GM21786 (cell line): Measurements from ENCODE around the gene COPS7A.

Experiments
- ATAC-seq: cut with Tn5 transposase; IDR thresholded peaks from one replicate; pipeline ENCODE4 v1.9.1; 2021; ENCODE audit not compliant: unreplicated experiment

The COPS7A gene

GRCh38 chr12:6723607-6724408, at the start of gene COPS7A:
COPS7A (plus strand) TSS chr12:6724046; CDS start chr12:6724657, 611 bp downstream.
- ATAC-seq: peak; percentile 93

DNA sequence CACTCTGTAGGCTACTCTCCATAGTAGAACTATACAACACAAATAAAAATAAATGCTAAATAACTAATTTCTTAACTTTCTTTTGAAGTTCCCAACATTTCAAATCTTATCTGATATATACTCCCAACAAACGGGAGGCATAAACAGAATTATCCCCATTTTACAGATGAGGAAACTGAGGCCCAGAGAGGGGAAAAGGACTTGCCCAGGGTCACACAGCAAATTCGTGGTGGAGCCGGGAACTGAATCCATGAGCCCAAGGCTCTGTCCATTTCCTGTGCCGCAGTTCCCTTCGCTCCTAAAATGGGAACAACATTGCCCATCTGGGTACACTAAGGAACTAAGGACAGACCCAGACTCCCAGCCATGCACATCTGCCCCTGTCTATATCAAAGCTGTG, 46.9 kb upstream of the COPS7A start:
- ATAC-seq: no peak

DNA sequence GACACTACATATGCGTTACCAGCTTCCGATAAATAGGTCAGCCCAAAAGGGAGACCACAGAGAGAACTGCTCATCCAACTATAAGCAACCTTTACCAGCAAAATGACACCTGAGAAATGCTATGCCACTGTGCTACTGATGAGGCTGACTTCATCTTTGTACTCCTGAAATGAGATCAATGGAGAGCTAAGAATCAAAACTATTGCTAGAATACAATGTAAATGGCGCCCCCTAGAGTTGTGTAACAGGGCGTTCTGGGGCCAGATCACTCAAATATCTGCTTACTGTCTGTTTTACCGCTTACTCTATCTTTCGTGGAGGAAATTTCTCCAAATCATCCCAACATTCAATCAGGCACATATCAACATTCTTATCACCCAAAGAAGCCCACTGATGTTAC, 39.2 kb upstream of the COPS7A start:
- ATAC-seq: no peak

- no peak for ATAC-seq
Measured at GRCh38 chr12:6685814-6686213, 38.0 kb upstream of the COPS7A start.

- ATAC-seq: no peak
Measured at GRCh38 chr12:6688543-6688998, 35.3 kb upstream of the COPS7A start.

DNA sequence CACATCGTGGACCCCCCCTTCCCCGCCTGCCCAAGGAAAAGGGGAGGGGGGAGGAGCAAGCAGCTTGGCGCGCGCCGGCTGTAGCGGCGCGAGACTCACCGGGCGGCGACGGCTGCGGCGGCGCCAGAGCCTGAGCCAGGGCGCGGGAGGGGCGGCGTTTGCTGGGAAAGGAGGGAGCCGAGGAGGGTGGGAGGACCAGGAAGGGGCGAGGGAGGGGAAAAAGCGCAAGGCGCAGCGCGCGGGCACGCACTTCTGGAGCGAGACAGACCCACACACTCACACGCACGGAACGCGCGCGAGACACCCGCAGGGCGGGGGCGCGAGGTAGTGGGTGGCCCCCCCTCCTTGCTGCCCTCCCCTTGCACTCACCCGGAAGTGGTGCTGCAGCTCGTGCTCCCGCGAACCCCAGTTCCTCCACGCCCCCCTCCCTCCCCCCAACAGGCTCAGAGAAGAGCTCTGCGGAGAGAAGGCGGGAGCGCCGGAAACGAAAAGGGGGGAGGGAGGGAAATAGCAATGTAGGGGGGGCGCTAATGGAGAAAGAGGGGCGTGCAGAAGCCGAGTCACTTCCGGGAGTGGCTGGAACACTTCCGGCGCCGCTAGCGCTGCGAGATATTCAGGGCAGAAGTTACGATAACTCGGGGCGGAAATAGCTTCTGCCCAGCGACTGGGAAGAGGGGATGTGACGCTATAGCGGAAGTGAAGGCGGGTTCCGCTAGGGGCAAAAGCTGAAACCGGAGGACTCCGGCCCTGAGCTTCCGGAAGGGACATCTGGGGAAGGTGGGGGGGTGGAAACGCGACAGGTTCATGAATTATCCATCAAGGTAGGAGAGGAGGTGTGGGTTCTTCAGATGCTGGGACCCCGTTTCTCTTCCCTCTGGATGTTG, 34.6 kb upstream of the COPS7A start, which contains the start of gene ZNF384:
Gene ZNF384 (minus strand): TSS at position 377 of the 884 bp plus-strand sequence. CDS start 9,855 bp downstream, outside the sequence.
- ATAC-seq: peak; percentile 84

- no peak for ATAC-seq
Measured at GRCh38 chr12:6691473-6691872, 32.4 kb upstream of the COPS7A start.

DNA sequence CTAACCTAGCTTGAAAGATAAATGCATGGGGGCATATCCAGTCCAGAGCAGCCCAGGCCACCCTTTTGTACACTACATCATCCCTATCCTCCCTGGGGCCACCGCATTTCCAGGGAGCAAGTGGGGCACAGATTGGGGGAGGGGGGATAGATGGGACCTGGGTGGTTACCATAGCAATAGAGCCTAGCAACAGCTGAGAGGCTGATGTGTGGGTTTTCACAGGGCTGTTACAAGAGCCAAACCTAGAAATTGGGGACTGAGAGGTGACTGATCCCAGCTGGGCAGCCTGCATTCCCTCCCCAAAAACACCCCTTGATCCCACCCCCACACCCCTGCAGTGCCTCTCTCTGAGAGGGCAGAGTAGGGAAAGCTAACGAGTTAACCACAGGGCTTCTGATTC, 31.0 kb upstream of the COPS7A start:
- no peak for ATAC-seq

GRCh38 chr12:6693832-6694355, 30.0 kb upstream of the COPS7A start:
- ATAC-seq: no peak

DNA sequence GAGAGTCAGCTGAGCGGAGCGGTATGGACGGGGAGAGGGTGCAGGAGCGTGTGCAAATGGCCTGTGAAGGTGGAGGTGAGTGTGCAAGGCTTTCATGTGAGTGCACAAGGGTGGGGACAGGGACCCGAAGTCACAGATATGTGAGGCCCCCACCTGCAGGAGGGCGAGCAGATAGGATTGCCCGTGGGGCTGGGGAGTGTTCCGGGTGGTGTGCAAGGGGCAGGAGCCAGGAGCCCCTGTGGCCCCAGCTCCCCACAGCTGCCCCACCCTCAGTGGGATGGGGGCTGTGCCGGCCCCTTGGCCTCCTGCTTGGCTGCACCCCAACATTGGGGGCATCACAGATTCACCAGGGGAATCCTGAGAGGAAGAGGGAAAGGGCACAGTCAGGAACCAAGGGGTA, 29.1 kb upstream of the COPS7A start:
- no peak for ATAC-seq

- ATAC-seq: no peak
Measured at GRCh38 chr12:6695313-6696045, 28.4 kb upstream of the COPS7A start.

DNA sequence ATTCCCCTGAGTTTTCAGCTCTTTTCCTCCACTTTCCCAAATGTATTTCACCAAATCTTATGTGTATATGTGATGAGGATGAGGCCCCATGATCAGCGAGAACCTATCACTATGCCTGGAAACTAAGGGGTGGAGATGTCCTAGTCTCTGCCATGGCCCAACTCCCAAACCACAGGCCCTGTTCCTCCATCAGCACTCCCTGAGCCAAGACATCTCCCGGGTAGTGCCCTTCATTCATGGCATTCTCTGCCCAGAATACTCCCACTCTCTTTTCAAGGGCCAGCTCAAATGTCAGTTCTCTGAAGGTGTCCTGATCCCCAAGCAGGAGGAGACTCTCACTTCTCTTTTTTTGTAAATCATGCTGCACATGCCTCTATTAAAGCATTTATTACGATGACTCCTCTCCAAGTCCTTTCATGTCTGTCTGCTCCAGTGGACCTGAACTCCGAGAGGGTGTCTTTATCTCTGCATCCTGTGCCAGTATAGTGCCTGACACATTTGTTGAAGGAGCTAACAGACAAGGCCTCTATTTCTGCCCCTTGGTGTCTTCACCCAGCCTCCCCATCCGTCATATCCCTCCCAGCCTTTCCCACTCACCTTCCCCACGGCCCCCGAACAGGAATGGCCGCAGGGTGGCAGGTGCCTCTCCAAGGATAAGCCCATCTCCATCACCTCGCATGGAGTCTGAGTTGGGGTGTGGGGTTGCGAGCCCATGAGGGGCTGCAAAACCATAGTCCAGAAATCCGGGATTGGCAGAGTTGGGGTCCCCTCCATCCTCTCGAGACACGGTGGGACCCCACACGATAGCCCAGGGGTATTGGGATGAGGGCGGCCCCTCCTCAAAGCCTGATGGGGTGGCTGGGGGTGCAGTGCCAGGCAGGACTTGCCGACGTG, 26.9 kb upstream of the COPS7A start:
- ATAC-seq: peak; percentile 59

GRCh38 chr12:6697584-6698351, 26.1 kb upstream of the COPS7A start:
- no peak for ATAC-seq

DNA sequence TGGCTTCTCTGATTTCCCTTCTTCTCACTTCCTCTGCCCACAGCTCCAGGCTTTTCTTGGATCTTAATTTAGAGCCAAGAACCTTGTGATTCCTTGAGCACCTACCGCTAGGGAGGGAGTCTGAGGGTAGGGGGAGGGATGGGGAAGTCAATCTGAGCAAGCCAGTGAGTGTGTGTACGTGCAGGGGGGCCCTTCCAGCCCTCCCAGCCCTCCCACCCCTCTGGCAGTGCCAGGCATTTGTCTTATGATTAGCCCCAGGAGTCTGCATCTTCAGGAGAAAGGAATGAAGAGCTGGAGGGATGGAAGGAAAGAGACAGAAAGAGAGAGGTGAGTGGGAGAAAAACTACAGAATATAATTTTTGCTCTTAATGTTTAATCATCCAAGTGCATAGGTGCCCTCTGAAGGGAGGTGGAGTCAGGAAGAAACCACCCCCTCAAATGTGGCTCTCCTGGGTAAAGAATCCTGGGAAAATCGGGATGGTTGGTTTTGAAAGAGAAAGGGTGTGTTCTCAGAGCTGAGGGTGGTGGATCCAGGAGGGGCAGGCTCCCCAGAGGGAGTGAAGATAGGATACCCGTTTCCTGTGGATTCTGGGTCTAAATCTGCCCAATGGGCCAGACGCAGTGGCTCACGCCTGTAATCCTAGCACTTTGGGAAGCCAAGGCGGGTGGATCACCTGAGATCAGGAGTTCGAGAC, 25.3 kb upstream of the COPS7A start:
- no peak for ATAC-seq

DNA sequence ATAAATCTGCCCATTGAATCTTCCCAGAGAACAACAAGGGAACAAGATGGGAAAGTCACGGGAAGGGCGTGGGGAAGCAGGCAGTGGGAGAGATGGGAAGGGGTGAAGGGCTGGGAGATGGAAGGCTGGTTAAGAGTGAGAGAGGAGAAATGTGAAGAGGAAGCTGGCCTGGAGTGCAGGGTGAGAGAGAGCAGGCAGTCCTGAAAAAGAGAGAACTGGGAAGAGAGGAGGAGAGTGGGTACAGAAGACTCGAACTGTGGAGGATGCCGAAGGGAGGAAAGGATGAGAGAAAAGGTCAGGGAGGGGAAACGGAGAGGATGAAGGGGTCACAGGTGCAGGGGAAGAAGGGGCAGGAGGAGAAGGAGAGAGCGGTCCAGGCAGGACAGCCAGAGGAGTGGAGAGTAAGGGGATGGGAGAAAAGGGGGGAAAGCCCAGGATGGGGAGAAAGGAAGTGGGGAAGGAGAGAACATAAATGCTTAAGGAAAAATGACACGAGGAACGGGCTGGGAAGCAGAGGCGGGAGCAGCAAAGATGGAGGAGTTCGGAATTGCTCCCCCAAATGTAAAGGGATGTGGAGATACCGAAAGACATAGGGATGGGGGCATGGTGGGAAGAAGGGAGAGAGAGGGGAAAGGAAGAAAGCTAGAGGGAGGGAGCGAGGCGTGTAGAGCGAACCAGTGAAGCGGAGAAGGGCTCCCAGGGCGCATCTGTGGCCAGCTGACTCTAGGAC, 24.4 kb upstream of the COPS7A start:
- ATAC-seq: no peak

GRCh38 chr12:6699989-6700645, 23.7 kb upstream of the COPS7A start:
- no peak for ATAC-seq

DNA sequence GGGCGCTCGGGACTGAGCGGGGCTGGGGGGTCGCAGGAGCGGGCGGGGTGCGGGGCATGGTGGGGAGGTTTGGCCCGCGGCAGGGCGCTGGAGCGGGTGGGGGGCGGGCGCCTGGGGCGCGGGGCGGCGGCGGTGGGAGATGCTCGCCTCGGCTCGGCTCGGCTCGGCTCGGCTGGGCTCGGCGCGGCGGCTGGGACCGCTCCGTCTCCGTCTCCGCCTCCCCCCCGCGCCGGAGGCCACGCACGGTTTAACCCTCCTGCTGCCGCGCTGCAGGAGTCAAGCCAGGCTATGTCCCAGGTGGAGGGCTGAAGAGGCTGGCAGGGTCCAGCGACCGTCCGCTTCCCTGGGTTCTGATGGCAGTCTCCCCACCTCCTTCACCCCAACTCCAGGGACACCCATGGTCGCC, 23.2 kb upstream of the COPS7A start, which contains the start of gene PIANP:
Gene PIANP (minus strand): TSS at position 170 of the 406 bp plus-strand sequence. CDS start 2,754 bp downstream, outside the sequence.
- no peak for ATAC-seq
